HG02588 (cell line): ENCODE results near the gene CWC27.

Experiments used
- ATAC-seq: cut with Tn5 transposase; IDR thresholded peaks from one replicate; pipeline ENCODE4 v1.9.1; 2021; ENCODE audit warnings: mild to moderate bottlenecking, moderate library complexity; ENCODE audit not compliant: unreplicated experiment

The CWC27 gene

DNA sequence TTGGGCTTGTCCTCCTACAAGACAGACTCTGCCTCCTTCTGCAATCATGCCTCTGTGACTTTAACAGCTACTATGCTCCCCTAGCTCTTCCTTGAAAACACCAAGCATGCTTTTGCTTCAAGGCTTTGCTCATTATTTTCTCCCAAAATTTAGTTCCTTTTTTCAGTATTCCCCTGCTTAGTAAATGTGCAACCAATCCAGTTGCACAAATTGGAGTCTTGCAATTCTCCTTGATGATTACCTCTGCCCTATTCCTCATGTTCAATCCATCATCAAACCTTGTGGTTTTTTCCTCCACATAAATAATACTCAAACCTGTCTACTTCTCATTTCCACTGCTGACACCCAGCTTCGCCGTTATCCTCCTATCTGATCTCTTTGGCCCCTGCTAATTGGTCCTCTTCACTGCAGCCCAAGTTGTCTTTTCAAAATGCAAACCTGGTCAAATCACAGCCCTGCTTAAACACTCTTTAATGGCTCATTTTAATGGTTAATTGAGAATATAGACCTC is 296.3 kb downstream of the CWC27 start:
- ATAC-seq = no peak

DNA sequence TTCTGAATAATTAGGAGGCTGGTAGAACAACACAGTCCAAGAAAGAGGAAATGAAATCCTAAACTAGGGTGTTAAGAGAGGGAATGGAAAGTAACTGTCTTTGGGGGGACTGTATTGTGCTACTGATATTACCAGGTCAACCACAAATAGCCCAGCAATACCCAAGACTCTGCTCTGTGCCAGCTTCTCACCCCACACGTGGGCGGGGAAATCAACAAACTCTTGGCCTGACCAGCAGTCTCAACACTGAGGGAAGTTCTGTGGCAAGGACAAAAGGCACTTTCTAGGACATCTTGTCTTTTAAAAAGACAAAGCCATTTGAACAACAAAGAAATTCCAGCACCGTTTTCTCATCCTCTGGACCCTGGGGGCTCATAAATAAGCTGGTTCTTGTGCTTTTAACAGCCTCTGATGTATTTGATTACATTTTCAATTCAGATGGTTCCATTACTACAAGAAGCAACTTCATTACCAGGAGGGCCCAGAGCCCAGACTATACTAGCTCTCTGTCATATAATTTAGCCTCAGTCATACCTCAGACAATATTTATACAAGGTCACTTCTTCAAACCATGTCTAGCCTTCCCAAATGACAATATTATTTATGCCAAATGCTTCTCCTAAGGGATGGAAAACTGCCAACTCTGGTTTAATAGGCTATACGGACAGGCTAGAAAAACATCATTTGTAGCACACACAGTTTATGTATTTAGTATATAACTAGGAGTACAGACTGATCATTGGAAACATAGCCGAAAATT is 297.8 kb downstream of the CWC27 start:
- peak; percentile 85 for ATAC-seq

GRCh38 chr5:65067147-65067506 is 298.4 kb downstream of the CWC27 start:
- ATAC-seq = no peak
